HCT116 (cell line): ENCODE measurements around the gene GAREM2. TPM values are rescaled to one million over a fixed set of nuclear protein-coding genes. Genes with fewer than 3 reads are reported as not detected.

Experiments
- ATAC-seq: fragments of 200-7000 bp; cut with Tn5 transposase; 2 replicates; pipeline ENCODE4 v1.9.1; 2020; ENCODE audit warnings: mild to moderate bottlenecking, moderate library complexity
- BruUV-seq: library from RNA; stranded (reverse); fragments of 400-500 nt; replicated peaks from 2 replicates; lab custom pipeline; 2021; lab: Mats Ljungman, UMichigan
- CTCF ChIA-PET: fragments of 300-600 bp; sonication (Branson Sonifier 250); formaldehyde crosslinking; loops from one replicate; lab custom pipeline; 2021; ENCODE audit warnings: antibody characterized with exemption; lab: Charles Lee
- POLR2A ChIA-PET: fragments of 300-600, 350-600 bp; sonication (Branson Sonifier 250); formaldehyde crosslinking; loops from one replicate; lab custom pipeline; 2021; ENCODE audit warnings: antibody characterized with exemption; lab: Charles Lee
- RAD21 ChIA-PET, 2 experiments: fragments of 300-600 bp; sonication (Branson Sonifier 250); formaldehyde crosslinking; loops; one replicate each; lab custom pipeline; 2023; ENCODE audit warnings: low total read pairs in 2 of 2; ENCODE audit not compliant: uncharacterized antibody in 2 of 2, unreplicated experiment in 2 of 2, low non-redundant PET in 1 of 2; lab: Charles Lee
- DNase-seq: peaks from one replicate; pipeline ENCODE4 v3.0.0-alpha.2; 2010; ENCODE audit warnings: low read depth, low spot score
- H2AFZ ChIP-seq: fragments of 200-600 bp; shearing (Covaris generic), sonication (generic); 2 replicates; pipeline ENCODE4 v1.6.1; 2017; ENCODE audit warnings: low read depth, mixed run types, mixed read lengths, antibody characterized with exemption, low read length; ENCODE audit not compliant: poor library complexity, severe bottlenecking
- H3K27ac ChIP-seq: 2 replicates; pipeline ENCODE4 v1.5.1; 2012; ENCODE audit warnings: low read depth, low read length
- H3K27me3 ChIP-seq: fragments of 200-600 bp; sonication (generic); 2 replicates; pipeline ENCODE4 v1.6.1; 2016; ENCODE audit warnings: mixed run types, low read length, mixed read lengths; ENCODE audit not compliant: insufficient read depth
- H3K36me3 ChIP-seq, 2 experiments: fragments of 200-500 bp in 1 of 2; fragments of 200-600 bp in 1 of 2; sonication (Bioruptor generic) in 1 of 2; sonication (generic) in 1 of 2; 2 replicates each; pipeline versions ENCODE4 v1.5.1 to v1.6.1; 2014 to 2016; ENCODE audit warnings: low read length in 2 of 2, inconsistent platforms in 1 of 2, mixed read lengths in 1 of 2, mixed run types in 1 of 2; ENCODE audit not compliant: insufficient read depth in 2 of 2, control insufficient read depth in 1 of 2
- H3K4me1 ChIP-seq, 2 experiments: fragments of 200-600 bp in 1 of 2; sonication (generic) in 1 of 2; 2 replicates each; pipeline versions ENCODE4 v1.5.1 to v1.6.1; 2012 to 2017; ENCODE audit warnings: low read length in 2 of 2, inconsistent platforms in 1 of 2, mild to moderate bottlenecking in 1 of 2, mixed read lengths in 1 of 2, mixed run types in 1 of 2, moderate library complexity in 1 of 2; ENCODE audit not compliant: insufficient read depth in 2 of 2, control insufficient read depth in 1 of 2
- H3K4me2 ChIP-seq: fragments of 200-600 bp; sonication (generic); 2 replicates; pipeline ENCODE4 v1.6.1; 2017; ENCODE audit warnings: mixed run types, low read length, mixed read lengths
- H3K4me3 ChIP-seq, 2 experiments: fragments of 200-600 bp in 1 of 2; sonication (generic) in 1 of 2; replicated peaks in 1 of 2; 2 replicates each; pipeline ENCODE4 v1.5.1; 2011 to 2016; ENCODE audit warnings: low read length in 2 of 2, control low read depth in 1 of 2, low read depth in 1 of 2, mild to moderate bottlenecking in 1 of 2, mixed read lengths in 1 of 2, mixed run types in 1 of 2
- H3K79me2 ChIP-seq: fragments of 200-600 bp; sonication (generic); 2 replicates; pipeline ENCODE4 v1.6.1; 2017; ENCODE audit warnings: mild to moderate bottlenecking, mixed run types, low read length, moderate library complexity, mixed read lengths; ENCODE audit not compliant: insufficient read depth
- H3K9ac ChIP-seq: fragments of 200-600 bp; sonication (generic); 2 replicates; pipeline ENCODE4 v1.6.1; 2016; ENCODE audit warnings: low read length, mixed read lengths
- H3K9me2 ChIP-seq: fragments of 200-600 bp; sonication (generic), shearing (Covaris generic); 2 replicates; pipeline ENCODE4 v1.6.1; 2017; ENCODE audit warnings: mixed run types, mild to moderate bottlenecking, moderate library complexity; ENCODE audit not compliant: insufficient read depth
- H3K9me3 ChIP-seq, 2 experiments: fragments of 200-500 bp in 1 of 2; fragments of 200-600 bp in 1 of 2; sonication (Bioruptor generic) in 1 of 2; sonication (generic) in 1 of 2; 2 replicates each; pipeline ENCODE4 v1.6.1; 2014 to 2017; ENCODE audit warnings: low read length in 2 of 2, mixed read lengths in 2 of 2, inconsistent platforms in 1 of 2, low read depth in 1 of 2, mild to moderate bottlenecking in 1 of 2, mixed run types in 1 of 2, moderate library complexity in 1 of 2; ENCODE audit not compliant: control insufficient read depth in 1 of 2, insufficient read depth in 1 of 2
- H4K20me1 ChIP-seq: fragments of 200-600 bp; sonication (generic), shearing (Covaris generic); 2 replicates; pipeline ENCODE4 v1.6.1; 2017; ENCODE audit warnings: mixed run types, mild to moderate bottlenecking, moderate library complexity; ENCODE audit not compliant: insufficient read depth
- CTCF ChIP-seq, 3 experiments: fragments of 200-600 bp in 1 of 3; sonication (generic) in 1 of 3; IDR thresholded peaks in 2 of 3; conservative IDR thresholded peaks in 1 of 3; 2 replicates each; pipeline ENCODE4 v1.5.1; 2012 to 2017; ENCODE audit warnings: low read depth in 2 of 3, low read length in 2 of 3, antibody characterized with exemption in 1 of 3, borderline replicate concordance in 1 of 3, control low read depth in 1 of 3, mild to moderate bottlenecking in 1 of 3, mixed read lengths in 1 of 3, mixed run types in 1 of 3, moderate library complexity in 1 of 3; ENCODE audit not compliant: insufficient read depth in 1 of 3
- EGR1 ChIP-seq: IDR thresholded peaks from 2 replicates; pipeline ENCODE4 v1.6.1; 2012; ENCODE audit warnings: low read depth
- ELF1 ChIP-seq: IDR thresholded peaks from 2 replicates; pipeline ENCODE4 v1.6.1; 2012; ENCODE audit warnings: low read depth, borderline replicate concordance
- EZH2phosphoT487 ChIP-seq: fragments of 200-600 bp; IDR thresholded peaks from 2 replicates; pipeline ENCODE4 v1.6.1; 2018; ENCODE audit warnings: antibody characterized with exemption, borderline replicate concordance
- FOSL1 ChIP-seq: IDR thresholded peaks from 2 replicates; pipeline ENCODE4 v1.6.1; 2012; ENCODE audit warnings: low read depth
- RAD21 ChIP-seq: IDR thresholded peaks from 2 replicates; pipeline ENCODE4 v1.6.1; 2012; ENCODE audit warnings: low read depth, mild to moderate bottlenecking
- YY1 ChIP-seq: IDR thresholded peaks from 2 replicates; pipeline ENCODE4 v1.6.1; 2011; ENCODE audit warnings: low read length, low read depth, moderate library complexity, mild to moderate bottlenecking; ENCODE audit not compliant: insufficient replicate concordance; ENCODE audit errors: extremely low read depth
- intact Hi-C: fragments of 100-400 bp; cut with micrococcal nuclease; formaldehyde crosslinking; loops from 2 replicates; pipeline ENCODE4 v1.10.0; 2022
- total RNA-seq: library from RNA; stranded (reverse); gene quantifications from one replicate; pipeline ENCODE4 v1.2.1, GENCODE V29; 2021; ENCODE audit not compliant: unreplicated experiment
- TF ChIP-seq, protein P1 (sequence below): IDR thresholded peaks from 2 replicates; pipeline ENCODE4 v1.6.1; 2012

GAREM2 gene
- total RNA-seq, 1 experiment from 2014 or later, result 13.3 TPM

DNA sequence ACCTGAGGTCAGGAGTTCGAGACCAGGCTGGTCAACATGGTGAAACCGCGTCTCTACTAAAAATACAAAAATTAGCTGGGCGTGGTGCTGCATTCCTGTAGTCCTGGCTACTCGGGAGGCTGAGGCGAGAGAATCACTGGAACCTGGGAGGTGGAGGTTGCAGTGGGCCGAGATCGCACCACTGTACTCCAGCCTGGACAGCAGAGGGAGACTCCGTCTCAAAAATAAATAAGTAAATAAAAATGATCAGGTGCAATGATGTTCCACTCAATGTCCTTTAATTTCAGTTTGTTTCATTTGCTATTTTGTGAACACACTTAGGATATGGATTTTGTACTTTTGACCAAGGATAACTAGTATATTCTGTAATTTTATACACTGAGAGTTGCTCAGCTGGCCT lies 62.2 kb downstream of the GAREM2 start:
- POLR2A ChIA-PET, result interaction anchor here (1.1 kb wide), 1 partner anchor 10 kb away, joined by 4 read pairs; the partner anchor contains the start of genes HADHA and HADHB
- no peak overlapping the region for H3K4me2 ChIP-seq
- DNase-seq (no peak), ATAC-seq (peak; percentile 49; the same call in 1 of the 2 replicates)
- CTCF ChIA-PET, result interaction anchor here (0.6 to 1.1 kb wide), 2 partner anchors 84 to 96 kb away, joined by 3 to 6 read pairs; no protein-coding TSS in a partner anchor
- H3K4me3 ChIP-seq, result no peak overlapping the region
- no peaks in the 10 kb centered on the region for H3K9me2 ChIP-seq
- no TSS peak for BruUV-seq
- no peak overlapping the region for H3K27ac ChIP-seq
- no peaks in the 10 kb centered on the region for H3K27me3 ChIP-seq
- intact Hi-C loops, result loop anchor here (2.0 to 10.0 kb wide), 3 partner anchors 96 to 340 kb away; no protein-coding TSS in a partner anchor
- peaks cover 11% of the 10 kb centered on the region for H3K79me2 ChIP-seq
- no peaks in the 10 kb centered on the region for H3K4me1 ChIP-seq
- RAD21 ChIA-PET, result interaction anchor here in 1 of 2 experiments (1.3 kb wide), 1 partner anchor 234 kb away, joined by 3 read pairs; no protein-coding TSS in a partner anchor
- H3K9ac ChIP-seq, result no peak overlapping the region
- H2AFZ ChIP-seq, result no peak overlapping the region
- H4K20me1 ChIP-seq, result no peaks in the 10 kb centered on the region
- peaks cover 15 to 50% of the 10 kb centered on the region in 2 experiments for H3K36me3 ChIP-seq
- no peaks in the 10 kb centered on the region for H3K9me3 ChIP-seq
- TF ChIP-seq FOSL1 (no peak), YY1 (no peak), EGR1 (no peak), ELF1 (no peak), RAD21 (peak; percentile 65), EZH2phosphoT487 (no peak), CTCF (IDR thresholded peaks at IDR 0.05 in 2 of 3, conservative IDR thresholded peaks at IDR 0.05 in 1 of 3; ENCODE audit: borderline replicate concordance in 1 of 3, insufficient read depth in 1 of 3, low read depth in 2 of 3, low read length in 2 of 3) (peak; percentile 29 to 40 (median 39); a peak in 5 of 6 replicates)
- TF ChIP-seq, protein P1, sequence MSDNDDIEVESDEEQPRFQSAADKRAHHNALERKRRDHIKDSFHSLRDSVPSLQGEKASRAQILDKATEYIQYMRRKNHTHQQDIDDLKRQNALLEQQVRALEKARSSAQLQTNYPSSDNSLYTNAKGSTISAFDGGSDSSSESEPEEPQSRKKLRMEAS, result no peak
- TF ChIP-seq, all 23 proteins: peak for 2
